GM18858 (cell line): ENCODE measurements around the gene WDR4.
"Not testable (repeated sequence)": the region's sequence is repeated elsewhere in the genome, so short reads cannot be mapped to it uniquely, and the experiment has no call there.

Experiments used
- ATAC-seq: cut with Tn5 transposase; IDR thresholded peaks from one replicate; pipeline ENCODE4 v1.9.1; 2021; ENCODE audit not compliant: unreplicated experiment

The WDR4 gene

GRCh38 chr21:42880352-42880751, 1.0 kb upstream of the WDR4 start:
- no peak for ATAC-seq

DNA sequence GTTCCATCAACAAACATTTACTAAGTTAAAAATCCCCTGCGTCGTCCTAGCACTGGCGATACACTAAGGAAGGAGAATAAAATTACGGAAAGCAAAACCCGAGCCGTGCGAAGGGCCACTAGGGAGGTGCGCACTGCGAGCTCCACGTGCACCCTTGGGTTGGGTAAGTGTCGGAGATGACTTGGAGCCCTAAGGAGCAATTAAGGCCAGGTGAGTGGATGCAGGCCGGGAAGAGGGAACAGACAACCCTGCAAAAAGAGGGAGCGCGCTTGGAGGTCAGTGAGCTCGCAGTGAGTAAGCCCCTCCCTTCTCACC, 704 bp downstream of the WDR4 start:
- peak; percentile 7 for ATAC-seq

GRCh38 chr21:42875811-42876210, 3.5 kb downstream of the WDR4 start:
- not testable (repeated sequence) for ATAC-seq

- no peak for ATAC-seq
These were observed 6.2 kb downstream of the WDR4 start for GRCh38 chr21:42873096-42873495.

DNA sequence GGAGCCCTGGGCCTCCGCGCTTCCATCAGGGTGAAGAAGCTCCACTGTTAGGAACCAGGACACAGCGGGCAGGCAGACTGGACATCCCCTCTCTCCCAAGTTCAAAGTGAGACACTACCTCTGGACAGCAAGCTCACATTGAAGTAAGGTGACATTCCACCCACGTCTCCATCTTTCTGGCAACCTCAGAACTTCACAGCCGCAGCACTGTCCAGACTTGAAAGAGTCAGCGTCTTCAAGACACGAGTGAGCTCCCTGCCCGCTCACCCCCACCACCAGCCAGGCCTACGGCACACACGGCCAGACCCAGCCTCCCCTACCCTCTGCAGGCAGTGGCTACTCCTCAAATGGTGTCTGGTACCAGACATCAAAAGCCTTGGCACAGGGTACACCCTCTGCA, 11.1 kb downstream of the WDR4 start:
- ATAC-seq, result no peak

GRCh38 chr21:42865776-42866160, 13.6 kb downstream of the WDR4 start:
- no peak for ATAC-seq

DNA sequence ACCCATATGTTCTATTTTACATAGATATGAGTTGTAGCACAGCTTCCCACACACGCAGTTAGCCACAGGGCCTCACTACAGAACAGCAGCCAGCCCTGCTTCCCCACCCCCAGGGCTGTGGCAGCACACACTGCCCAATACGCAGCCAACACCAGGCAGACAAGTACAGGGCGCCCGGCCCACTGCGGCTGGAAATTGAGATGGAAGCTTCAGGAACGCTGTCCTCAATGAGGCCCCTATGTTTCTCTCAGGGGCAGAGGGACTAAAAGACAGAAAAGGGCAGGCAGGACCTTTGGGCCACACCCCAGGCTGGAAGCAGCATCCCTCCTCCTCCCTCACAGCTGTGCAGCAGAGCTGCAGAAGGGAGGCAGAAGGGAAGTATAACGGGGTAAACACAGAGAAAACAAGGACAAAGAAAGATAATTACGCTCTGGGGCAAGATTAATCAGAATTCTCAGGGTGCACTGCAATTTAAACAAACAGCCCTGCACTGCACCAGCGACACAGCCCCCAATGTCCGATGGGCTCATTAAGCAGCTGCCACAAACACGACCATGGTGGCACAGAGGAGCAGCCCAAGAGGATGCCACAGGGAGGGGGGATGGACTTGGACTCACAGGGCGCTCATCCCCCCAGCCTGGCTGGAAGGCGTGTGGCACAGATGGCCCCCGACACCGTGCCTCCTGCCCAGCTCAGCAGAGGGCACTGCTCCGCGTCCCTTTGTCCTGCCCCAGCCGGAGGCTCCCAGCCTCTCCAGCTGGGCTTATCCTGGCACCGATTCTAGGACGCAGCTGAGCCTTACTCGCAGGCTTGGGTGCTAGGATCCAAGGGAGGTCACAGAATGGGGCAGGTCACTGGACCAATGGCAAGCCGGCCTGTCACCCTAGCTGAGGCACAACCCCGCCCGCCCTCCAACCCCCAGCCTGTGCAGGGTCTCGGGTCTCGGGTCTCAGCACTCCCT, 14.2 kb downstream of the WDR4 start:
- no peak for ATAC-seq

- no peak for ATAC-seq
These were observed 15.1 kb downstream of the WDR4 start for GRCh38 chr21:42864286-42864685.

GRCh38 chr21:42863504-42863870, 15.9 kb downstream of the WDR4 start:
- ATAC-seq, result no peak

GRCh38 chr21:42862774-42863503, 16.4 kb downstream of the WDR4 start:
- no peak for ATAC-seq

- ATAC-seq, result no peak
These were observed 17.4 kb downstream of the WDR4 start for GRCh38 chr21:42861848-42862400.

GRCh38 chr21:42861311-42861847, 18.0 kb downstream of the WDR4 start:
- no peak for ATAC-seq

DNA sequence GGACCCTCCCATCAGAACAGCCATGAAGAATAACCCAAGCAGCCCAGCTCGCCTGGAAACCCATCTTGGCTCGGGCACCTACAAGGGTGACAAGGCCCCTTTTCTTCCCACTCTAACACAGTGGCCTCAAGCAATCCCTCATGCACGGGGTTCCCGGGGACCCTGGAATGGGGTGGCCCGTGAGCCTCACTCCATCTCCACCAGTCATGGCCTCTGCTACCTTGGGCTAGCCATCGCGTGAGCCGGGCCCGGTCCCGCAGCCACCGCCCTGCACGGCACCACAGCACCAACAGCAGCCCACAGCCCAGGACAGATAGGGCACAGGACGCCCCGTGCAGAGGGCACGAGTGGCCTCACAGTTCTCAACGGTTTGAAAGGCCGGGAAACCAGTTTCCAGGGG, 19.0 kb downstream of the WDR4 start:
- no peak for ATAC-seq

GRCh38 chr21:42859891-42860230, 19.5 kb downstream of the WDR4 start:
- ATAC-seq, result no peak

DNA sequence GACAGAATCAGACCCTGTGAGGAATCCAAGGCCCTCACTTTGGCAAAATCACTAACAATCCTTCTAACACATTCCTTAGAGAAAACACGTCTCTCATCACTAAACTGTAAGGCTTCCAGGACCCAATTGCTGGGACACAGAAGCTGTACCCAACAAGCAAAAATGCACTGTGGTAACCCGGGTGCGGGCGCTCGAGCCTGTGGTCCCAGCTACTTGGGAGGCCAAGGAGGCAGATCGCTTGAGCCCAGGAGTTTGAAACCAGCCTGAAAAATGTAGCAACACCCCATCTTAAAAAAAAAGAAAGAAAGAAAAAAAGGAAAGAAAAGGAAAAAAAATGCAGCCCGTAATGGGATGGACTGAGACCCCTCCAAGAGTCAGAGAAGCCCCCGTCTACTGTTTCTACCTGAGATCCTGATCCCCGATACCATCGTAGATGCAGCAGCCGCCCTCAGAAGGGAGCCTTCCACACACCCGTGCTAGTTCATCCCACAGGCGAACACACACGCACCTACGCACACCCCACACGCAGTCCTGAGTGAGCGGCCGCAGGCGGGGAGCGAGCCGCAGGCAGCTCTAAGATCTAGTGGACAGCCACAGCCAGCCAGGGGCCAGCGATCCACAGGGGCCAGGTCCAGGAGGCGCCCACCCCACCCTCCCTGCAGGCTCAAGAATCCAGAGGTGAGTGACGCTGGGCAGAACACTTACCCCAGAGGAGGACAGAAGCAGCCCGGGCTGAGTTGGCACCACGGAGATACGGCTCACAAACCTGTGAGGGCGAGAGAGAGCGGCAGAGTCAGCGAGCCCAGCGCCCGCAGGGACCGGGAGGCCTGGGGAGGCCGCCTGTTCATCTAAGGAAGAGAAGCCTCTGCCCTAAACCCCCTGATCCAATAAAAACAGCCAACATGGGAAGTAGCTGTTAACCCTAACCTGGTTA, 20.1 kb downstream of the WDR4 start:
- ATAC-seq, result no peak

DNA sequence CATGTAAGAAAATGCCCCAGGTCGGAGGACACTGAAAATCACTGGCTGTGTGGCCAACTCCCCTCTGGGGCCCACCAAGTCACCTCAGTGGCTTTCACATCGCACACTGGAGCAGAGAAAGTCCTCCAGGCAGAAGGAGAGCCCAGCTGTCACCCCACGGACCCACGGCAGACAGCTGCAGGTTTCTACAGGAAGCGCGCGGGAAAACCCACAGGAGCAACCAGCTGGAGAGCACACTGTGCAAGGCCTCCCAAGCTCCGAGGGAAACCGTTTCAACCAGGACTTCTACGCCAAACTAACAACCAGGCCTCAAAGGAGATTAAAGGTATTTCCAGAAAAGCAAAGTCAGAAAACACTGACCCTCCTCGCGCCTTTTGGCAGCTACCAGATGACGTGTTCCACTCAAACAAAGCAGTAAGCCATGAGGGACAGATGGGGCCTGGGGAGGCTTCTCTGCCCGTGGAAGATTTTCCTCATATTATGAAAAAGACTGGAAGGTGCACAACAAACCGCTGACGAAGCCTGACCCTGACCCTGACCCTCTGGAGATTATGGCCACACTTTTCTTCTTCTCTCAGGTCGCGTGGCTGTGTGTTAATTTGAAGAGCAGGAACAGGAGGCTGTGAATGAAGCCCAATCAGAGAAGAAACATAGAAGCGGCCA, 21.0 kb downstream of the WDR4 start:
- no peak for ATAC-seq

- no peak for ATAC-seq
These were observed 22.1 kb downstream of the WDR4 start for GRCh38 chr21:42857216-42857615.

- ATAC-seq, result no peak
These were observed 23.4 kb downstream of the WDR4 start for GRCh38 chr21:42855937-42856335.

GRCh38 chr21:42855171-42855936, 24.0 kb downstream of the WDR4 start:
- ATAC-seq, result no peak
